Measurements from ENCODE around the gene BPI. TPM values are rescaled to one million over a fixed set of nuclear protein-coding genes. Genes with fewer than 3 reads are reported as not detected.
"Not testable (repeated sequence)": the region's sequence is repeated elsewhere in the genome, so short reads cannot be mapped to it uniquely, and the experiment has no call there.

The BPI gene
- total and polyA plus RNA-seq, 2 donors (not counting 1 experiment from before 2014, with no cell fraction given): 0.10 to 0.44 TPM

- Histone ChIP-seq H4K20me1 (ENCODE audit: control insufficient read depth, insufficient read depth, low read length, poor library complexity, severe bottlenecking) (no peaks in the 10 kb centered on the region), H3K9ac (ENCODE audit: low read length) (no peak overlapping the region), H3K4me2 (replicated peaks; ENCODE audit: low read depth, low read length, poor library complexity, severe bottlenecking) (no peak overlapping the region), H2AFZ (ENCODE audit: insufficient read depth, low read depth, low read length, poor library complexity, severe bottlenecking) (no peak overlapping the region), H3K4me1 (ENCODE audit: control insufficient read depth in 2 of 2, insufficient read depth in 2 of 2, low read length in 2 of 2) (no peaks in the 10 kb centered on the region), H3K79me2 (ENCODE audit: control insufficient read depth, insufficient read depth, low read length) (no peaks in the 10 kb centered on the region), H3K4me3 (ENCODE audit: control extremely low read depth in 1 of 5, extremely low read depth in 1 of 5, insufficient read depth in 1 of 5, low read depth in 2 of 5, low read length in 4 of 5) (no peak overlapping the region), H3K36me3 (replicated peaks in 1 of 2; ENCODE audit: control extremely low read depth in 1 of 2, control insufficient read depth in 1 of 2, extremely low read depth in 1 of 2, insufficient read depth in 2 of 2, low read length in 1 of 2) (no peaks in the 10 kb centered on the region), H3K27ac (ENCODE audit: low read length in 2 of 2) (no peak overlapping the region), H3K9me3 (ENCODE audit: control extremely low read depth in 1 of 3, control insufficient read depth in 2 of 3, insufficient read depth in 1 of 3, low read length in 2 of 3) (peaks cover 0 to 19% (median 11%) of the 10 kb centered on the region in 3 donors), H3K27me3 (replicated peaks in 1 of 4; ENCODE audit: control extremely low read depth in 1 of 4, control insufficient read depth in 3 of 4, insufficient read depth in 4 of 4, low read length in 3 of 4) (peaks cover 0 to 12% (median 3%) of the 10 kb centered on the region in 4 experiments)
- intact Hi-C loops (cut with micrococcal nuclease): no loop called here
- Mint-ChIP-seq H3K4me1 (no peaks in the 10 kb centered on the region), H3K4me3 (no peak overlapping the region), H3K27me3 (peaks cover 25% of the 10 kb centered on the region), H3K9me3 (ENCODE audit: insufficient read depth) (peaks cover 3% of the 10 kb centered on the region), H3K27ac (no peak overlapping the region)
- ATAC-seq (ENCODE audit: low read depth) (no peak), DNase-seq (no peak)
- TF ChIP-seq, protein P1, sequence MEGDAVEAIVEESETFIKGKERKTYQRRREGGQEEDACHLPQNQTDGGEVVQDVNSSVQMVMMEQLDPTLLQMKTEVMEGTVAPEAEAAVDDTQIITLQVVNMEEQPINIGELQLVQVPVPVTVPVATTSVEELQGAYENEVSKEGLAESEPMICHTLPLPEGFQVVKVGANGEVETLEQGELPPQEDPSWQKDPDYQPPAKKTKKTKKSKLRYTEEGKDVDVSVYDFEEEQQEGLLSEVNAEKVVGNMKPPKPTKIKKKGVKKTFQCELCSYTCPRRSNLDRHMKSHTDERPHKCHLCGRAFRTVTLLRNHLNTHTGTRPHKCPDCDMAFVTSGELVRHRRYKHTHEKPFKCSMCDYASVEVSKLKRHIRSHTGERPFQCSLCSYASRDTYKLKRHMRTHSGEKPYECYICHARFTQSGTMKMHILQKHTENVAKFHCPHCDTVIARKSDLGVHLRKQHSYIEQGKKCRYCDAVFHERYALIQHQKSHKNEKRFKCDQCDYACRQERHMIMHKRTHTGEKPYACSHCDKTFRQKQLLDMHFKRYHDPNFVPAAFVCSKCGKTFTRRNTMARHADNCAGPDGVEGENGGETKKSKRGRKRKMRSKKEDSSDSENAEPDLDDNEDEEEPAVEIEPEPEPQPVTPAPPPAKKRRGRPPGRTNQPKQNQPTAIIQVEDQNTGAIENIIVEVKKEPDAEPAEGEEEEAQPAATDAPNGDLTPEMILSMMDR (IDR thresholded peaks at IDR 0.05): no peak
- TF ChIP-seq EZH2 (IDR thresholded peaks at IDR 0.05; ENCODE audit: borderline replicate concordance, insufficient read depth, low read depth, low read length, poor library complexity, severe bottlenecking): no peak
- POLR2A ChIA-PET: no interaction called here
- 36% methylated on average over 5 of the region's 6 CpGs for WGBS (ENCODE audit: insufficient coverage)
- CTCF ChIA-PET: no interaction called here
Measured at GRCh38 chr20:38337561-38338140, 33.7 kb downstream of the BPI start.

DNA sequence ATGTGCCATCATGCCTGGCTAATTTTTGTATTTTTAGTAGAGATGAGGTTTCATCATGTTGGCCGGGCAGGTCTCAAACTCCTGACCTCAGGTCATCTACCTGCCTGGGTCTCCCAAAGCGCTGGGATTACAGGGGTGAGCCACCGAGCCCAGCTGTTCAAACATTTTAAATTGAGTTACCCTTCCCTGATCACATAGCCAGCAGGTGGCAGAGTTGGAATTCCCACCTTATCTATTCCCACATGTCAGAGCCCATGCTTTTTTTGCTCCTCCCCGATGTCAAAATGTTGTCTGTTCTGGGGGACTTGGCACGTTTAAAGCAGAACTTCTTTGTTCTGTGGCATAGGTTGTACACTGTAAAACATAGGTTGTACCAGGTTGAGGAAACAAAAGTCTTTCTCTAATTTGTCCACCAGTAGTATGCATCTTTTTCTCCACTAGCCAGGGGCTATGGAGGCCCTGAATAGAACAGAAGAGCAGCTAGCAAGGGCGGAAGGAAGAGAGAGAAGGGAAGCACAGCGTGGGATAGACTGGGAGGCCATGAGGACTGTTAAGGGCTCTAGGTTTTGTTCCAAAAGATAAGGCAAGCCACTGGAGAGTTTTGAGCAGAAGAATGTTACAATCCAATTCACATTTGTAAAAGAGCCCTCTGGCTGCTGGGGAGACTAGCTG is 35.0 kb downstream of the BPI start:
- DNase-seq (no peak), ATAC-seq (ENCODE audit: low read depth) (no peak)
- Mint-ChIP-seq H3K9me3 (ENCODE audit: insufficient read depth) (peaks cover 3% of the 10 kb centered on the region), H3K4me3 (no peak overlapping the region), H3K27me3 (peaks cover 25% of the 10 kb centered on the region), H3K4me1 (no peaks in the 10 kb centered on the region), H3K27ac (no peak overlapping the region)
- Histone ChIP-seq H3K27me3 (replicated peaks in 1 of 4; ENCODE audit: control extremely low read depth in 1 of 4, control insufficient read depth in 3 of 4, insufficient read depth in 4 of 4, low read length in 3 of 4) (peaks cover 0 to 12% (median 3%) of the 10 kb centered on the region in 4 experiments), H3K4me3 (ENCODE audit: control extremely low read depth in 1 of 5, extremely low read depth in 1 of 5, insufficient read depth in 1 of 5, low read depth in 2 of 5, low read length in 4 of 5) (no peak overlapping the region), H3K27ac (ENCODE audit: low read length in 2 of 2) (no peak overlapping the region), H3K79me2 (ENCODE audit: control insufficient read depth, insufficient read depth, low read length) (no peaks in the 10 kb centered on the region), H3K4me2 (replicated peaks; ENCODE audit: low read depth, low read length, poor library complexity, severe bottlenecking) (no peak overlapping the region), H2AFZ (ENCODE audit: insufficient read depth, low read depth, low read length, poor library complexity, severe bottlenecking) (no peak overlapping the region), H3K9me3 (ENCODE audit: control extremely low read depth in 1 of 3, control insufficient read depth in 2 of 3, insufficient read depth in 1 of 3, low read length in 2 of 3) (peaks cover 0 to 19% (median 11%) of the 10 kb centered on the region in 3 donors), H3K9ac (ENCODE audit: low read length) (no peak overlapping the region), H3K36me3 (replicated peaks in 1 of 2; ENCODE audit: control extremely low read depth in 1 of 2, control insufficient read depth in 1 of 2, extremely low read depth in 1 of 2, insufficient read depth in 2 of 2, low read length in 1 of 2) (no peaks in the 10 kb centered on the region), H4K20me1 (ENCODE audit: control insufficient read depth, insufficient read depth, low read length, poor library complexity, severe bottlenecking) (no peaks in the 10 kb centered on the region), H3K4me1 (ENCODE audit: control insufficient read depth in 2 of 2, insufficient read depth in 2 of 2, low read length in 2 of 2) (no peaks in the 10 kb centered on the region)
- intact Hi-C loops (cut with micrococcal nuclease): no loop called here
- 100% methylated on average over 2 of the region's 7 CpGs for WGBS (ENCODE audit: insufficient coverage)
- ChIA-PET CTCF (no interaction called here), POLR2A (no interaction called here)
- no peak for TF ChIP-seq EZH2 (IDR thresholded peaks at IDR 0.05; ENCODE audit: borderline replicate concordance, insufficient read depth, low read depth, low read length, poor library complexity, severe bottlenecking)
- TF ChIP-seq, protein P1 (IDR thresholded peaks at IDR 0.05): no peak

- H3K9ac ChIP-seq (ENCODE audit: low read length); ATAC-seq (ENCODE audit: low read depth); H3K36me3 ChIP-seq (replicated peaks in 1 of 2; ENCODE audit: control extremely low read depth in 1 of 2, control insufficient read depth in 1 of 2, extremely low read depth in 1 of 2, insufficient read depth in 2 of 2, low read length in 1 of 2); intact Hi-C loops (cut with micrococcal nuclease); H3K4me1 ChIP-seq (ENCODE audit: control insufficient read depth in 2 of 2, insufficient read depth in 2 of 2, low read length in 2 of 2); POLR2A ChIA-PET; H3K27ac ChIP-seq (ENCODE audit: low read length in 2 of 2); H3K4me3 ChIP-seq (ENCODE audit: control extremely low read depth in 1 of 5, extremely low read depth in 1 of 5, insufficient read depth in 1 of 5, low read depth in 2 of 5, low read length in 4 of 5); H3K27ac Mint-ChIP-seq; H3K4me1 Mint-ChIP-seq; H3K4me2 ChIP-seq (replicated peaks; ENCODE audit: low read depth, low read length, poor library complexity, severe bottlenecking); H2AFZ ChIP-seq (ENCODE audit: insufficient read depth, low read depth, low read length, poor library complexity, severe bottlenecking); DNase-seq; H4K20me1 ChIP-seq (ENCODE audit: control insufficient read depth, insufficient read depth, low read length, poor library complexity, severe bottlenecking); H3K9me3 Mint-ChIP-seq (ENCODE audit: insufficient read depth); H3K79me2 ChIP-seq (ENCODE audit: control insufficient read depth, insufficient read depth, low read length); H3K4me3 Mint-ChIP-seq; CTCF ChIA-PET: not testable (repeated sequence)
- 97% methylated on average over 3 of the region's 8 CpGs for WGBS (ENCODE audit: insufficient coverage)
- H3K27me3 ChIP-seq (replicated peaks in 1 of 4; ENCODE audit: control extremely low read depth in 1 of 4, control insufficient read depth in 3 of 4, insufficient read depth in 4 of 4, low read length in 3 of 4): peaks cover 0 to 12% (median 3%) of the 10 kb centered on the region in 4 experiments
- H3K9me3 ChIP-seq (ENCODE audit: control extremely low read depth in 1 of 3, control insufficient read depth in 2 of 3, insufficient read depth in 1 of 3, low read length in 2 of 3): peaks cover 0 to 16% (median 11%) of the 10 kb centered on the region in 3 donors
- peaks cover 26% of the 10 kb centered on the region for H3K27me3 Mint-ChIP-seq
Measured at GRCh38 chr20:38339521-38339896, 35.6 kb downstream of the BPI start.

Data from B cell (primary cell).